Adrenal gland (tissue), 5 donors: ENCODE data around the gene GEMIN8.

Experiments used
- POLR2A ChIP-seq, 2 donors: fragments of 450-650 bp; IDR thresholded peaks; one replicate each; pipeline ENCODE4 v1.6.1; 2017; ENCODE audit warnings: antibody characterized with exemption in 2 of 2, mild to moderate bottlenecking in 2 of 2, moderate library complexity in 1 of 2
- TF ChIP-seq, protein P1 (sequence below), 6 experiments: fragments of 450-650 bp in 4 of 6; fragments of 200-600 bp in 2 of 6; sonication (generic) in 1 of 6; IDR thresholded peaks; 1 replicate in 5 of 6; 2 replicates in 1 of 6; pipeline versions ENCODE4 v1.5.1 to v1.8.0; 2016 to 2021; ENCODE audit warnings: antibody characterized with exemption in 6 of 6, mild to moderate bottlenecking in 2 of 6, moderate library complexity in 1 of 6
- donor health status: DM: no; HTN: no; CAD: no.

- TF ChIP-seq POLR2A (IDR thresholded peaks at IDR 0.05), result no peak
- TF ChIP-seq, protein P1, sequence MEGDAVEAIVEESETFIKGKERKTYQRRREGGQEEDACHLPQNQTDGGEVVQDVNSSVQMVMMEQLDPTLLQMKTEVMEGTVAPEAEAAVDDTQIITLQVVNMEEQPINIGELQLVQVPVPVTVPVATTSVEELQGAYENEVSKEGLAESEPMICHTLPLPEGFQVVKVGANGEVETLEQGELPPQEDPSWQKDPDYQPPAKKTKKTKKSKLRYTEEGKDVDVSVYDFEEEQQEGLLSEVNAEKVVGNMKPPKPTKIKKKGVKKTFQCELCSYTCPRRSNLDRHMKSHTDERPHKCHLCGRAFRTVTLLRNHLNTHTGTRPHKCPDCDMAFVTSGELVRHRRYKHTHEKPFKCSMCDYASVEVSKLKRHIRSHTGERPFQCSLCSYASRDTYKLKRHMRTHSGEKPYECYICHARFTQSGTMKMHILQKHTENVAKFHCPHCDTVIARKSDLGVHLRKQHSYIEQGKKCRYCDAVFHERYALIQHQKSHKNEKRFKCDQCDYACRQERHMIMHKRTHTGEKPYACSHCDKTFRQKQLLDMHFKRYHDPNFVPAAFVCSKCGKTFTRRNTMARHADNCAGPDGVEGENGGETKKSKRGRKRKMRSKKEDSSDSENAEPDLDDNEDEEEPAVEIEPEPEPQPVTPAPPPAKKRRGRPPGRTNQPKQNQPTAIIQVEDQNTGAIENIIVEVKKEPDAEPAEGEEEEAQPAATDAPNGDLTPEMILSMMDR (IDR thresholded peaks at IDR 0.05), result no peak
Measured at GRCh38 chrX:13994104-13994503, 35.6 kb downstream of the GEMIN8 start.
